Osteoblast (primary cell): ENCODE data around the gene PRRT1B. TPM values are rescaled to one million over a fixed set of nuclear protein-coding genes. Genes with fewer than 3 reads are reported as not detected.

Experiments
- DNase-seq: peaks from one replicate; pipeline ENCODE4 v3.0.0; 2011; ENCODE audit warnings: low spot score, mixed read lengths; ENCODE audit not compliant: insufficient read length; ENCODE audit errors: missing footprints
- H2AFZ ChIP-seq: 2 replicates; pipeline ENCODE4 v1.6.0; 2011; ENCODE audit warnings: mild to moderate bottlenecking, low read length
- H3K27ac ChIP-seq: 2 replicates; pipeline ENCODE4 v1.5.1; 2011; ENCODE audit warnings: mild to moderate bottlenecking, low read depth, low read length, moderate library complexity
- H3K27me3 ChIP-seq: 2 replicates; pipeline ENCODE4 v1.6.0; 2012; ENCODE audit warnings: mild to moderate bottlenecking, control low read depth, inconsistent platforms, low read length, moderate library complexity; ENCODE audit not compliant: insufficient read depth
- H3K36me3 ChIP-seq: 2 replicates; pipeline ENCODE4 v1.5.1; 2011; ENCODE audit warnings: mild to moderate bottlenecking, low read length, control low read depth, moderate library complexity; ENCODE audit not compliant: insufficient read depth
- H3K4me1 ChIP-seq: 2 replicates; pipeline ENCODE4 v1.5.1; 2011; ENCODE audit warnings: mild to moderate bottlenecking, low read length, control low read depth, moderate library complexity; ENCODE audit not compliant: insufficient read depth
- H3K4me2 ChIP-seq: 2 replicates; pipeline ENCODE4 v1.6.0; 2011; ENCODE audit warnings: mild to moderate bottlenecking, low read length; ENCODE audit not compliant: insufficient read depth
- H3K4me3 ChIP-seq: fragments of 200-600 bp; sonication (generic); 3 replicates; pipeline ENCODE4 v1.5.1; 2012; ENCODE audit warnings: mild to moderate bottlenecking, low read length, inconsistent platforms; ENCODE audit not compliant: insufficient read depth
- H3K79me2 ChIP-seq: 2 replicates; pipeline ENCODE4 v1.6.0; 2012; ENCODE audit warnings: mild to moderate bottlenecking, low read length, control low read depth, inconsistent platforms; ENCODE audit not compliant: insufficient read depth
- H3K9me3 ChIP-seq: 2 replicates; pipeline ENCODE4 v1.5.1; 2011; ENCODE audit warnings: low read depth, low read length, control low read depth
- H4K20me1 ChIP-seq: 2 replicates; pipeline ENCODE4 v1.6.0; 2012; ENCODE audit warnings: mild to moderate bottlenecking, low read length, control low read depth; ENCODE audit not compliant: insufficient read depth
- total RNA-seq: library from RNA; depleted of rRNA; stranded (reverse); fragments of >200 nt; gene quantifications from 2 replicates; pipeline ENCODE4 v1.2.3, GENCODE V29; 2012
- TF ChIP-seq, protein P1 (sequence below): IDR thresholded peaks from 2 replicates; pipeline ENCODE4 v1.5.1; 2011; ENCODE audit warnings: mild to moderate bottlenecking, low read depth, low read length, moderate library complexity; ENCODE audit errors: extremely low read depth

Gene PRRT1B
- total RNA-seq, 1 donor = not detected

DNA sequence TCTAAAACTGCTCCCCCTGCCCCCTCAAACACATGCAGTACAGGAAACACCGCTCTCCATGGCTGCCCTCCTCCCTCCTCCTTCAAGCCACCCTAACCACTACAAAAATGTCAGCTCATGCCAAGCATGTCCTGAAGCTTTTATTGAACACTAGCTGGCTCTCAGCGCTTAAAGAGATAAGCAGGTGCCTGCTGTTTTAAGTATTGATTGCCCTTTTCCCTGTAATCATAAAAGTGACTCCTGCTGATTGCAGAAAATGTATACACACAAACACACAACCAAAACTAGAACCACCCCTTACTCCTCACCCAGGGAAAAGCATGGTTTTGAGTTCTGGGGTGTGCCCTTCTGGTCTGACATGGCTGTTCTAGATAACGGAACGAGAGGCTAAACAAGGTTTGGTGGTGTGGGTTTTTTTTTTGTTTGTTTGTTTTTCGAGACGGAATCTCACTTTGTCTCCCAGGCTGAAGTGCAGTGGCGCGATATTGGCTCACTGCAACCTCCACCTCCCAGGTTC, 10.5 kb upstream of the PRRT1B start:
- H3K27me3 ChIP-seq = peaks cover 2% of the 10 kb centered on the region
- no peak for DNase-seq
- no peak overlapping the region for H3K4me3 ChIP-seq
- H3K79me2 ChIP-seq = peaks cover 13% of the 10 kb centered on the region
- H3K36me3 ChIP-seq = no peaks in the 10 kb centered on the region
- TF ChIP-seq, protein P1, sequence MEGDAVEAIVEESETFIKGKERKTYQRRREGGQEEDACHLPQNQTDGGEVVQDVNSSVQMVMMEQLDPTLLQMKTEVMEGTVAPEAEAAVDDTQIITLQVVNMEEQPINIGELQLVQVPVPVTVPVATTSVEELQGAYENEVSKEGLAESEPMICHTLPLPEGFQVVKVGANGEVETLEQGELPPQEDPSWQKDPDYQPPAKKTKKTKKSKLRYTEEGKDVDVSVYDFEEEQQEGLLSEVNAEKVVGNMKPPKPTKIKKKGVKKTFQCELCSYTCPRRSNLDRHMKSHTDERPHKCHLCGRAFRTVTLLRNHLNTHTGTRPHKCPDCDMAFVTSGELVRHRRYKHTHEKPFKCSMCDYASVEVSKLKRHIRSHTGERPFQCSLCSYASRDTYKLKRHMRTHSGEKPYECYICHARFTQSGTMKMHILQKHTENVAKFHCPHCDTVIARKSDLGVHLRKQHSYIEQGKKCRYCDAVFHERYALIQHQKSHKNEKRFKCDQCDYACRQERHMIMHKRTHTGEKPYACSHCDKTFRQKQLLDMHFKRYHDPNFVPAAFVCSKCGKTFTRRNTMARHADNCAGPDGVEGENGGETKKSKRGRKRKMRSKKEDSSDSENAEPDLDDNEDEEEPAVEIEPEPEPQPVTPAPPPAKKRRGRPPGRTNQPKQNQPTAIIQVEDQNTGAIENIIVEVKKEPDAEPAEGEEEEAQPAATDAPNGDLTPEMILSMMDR = no peak
- no peaks in the 10 kb centered on the region for H3K9me3 ChIP-seq
- H4K20me1 ChIP-seq = peaks cover 4% of the 10 kb centered on the region
- no peak overlapping the region for H2AFZ ChIP-seq
- no peak overlapping the region for H3K27ac ChIP-seq
- no peak overlapping the region for H3K4me2 ChIP-seq
- H3K4me1 ChIP-seq = peaks cover 6% of the 10 kb centered on the region

DNA sequence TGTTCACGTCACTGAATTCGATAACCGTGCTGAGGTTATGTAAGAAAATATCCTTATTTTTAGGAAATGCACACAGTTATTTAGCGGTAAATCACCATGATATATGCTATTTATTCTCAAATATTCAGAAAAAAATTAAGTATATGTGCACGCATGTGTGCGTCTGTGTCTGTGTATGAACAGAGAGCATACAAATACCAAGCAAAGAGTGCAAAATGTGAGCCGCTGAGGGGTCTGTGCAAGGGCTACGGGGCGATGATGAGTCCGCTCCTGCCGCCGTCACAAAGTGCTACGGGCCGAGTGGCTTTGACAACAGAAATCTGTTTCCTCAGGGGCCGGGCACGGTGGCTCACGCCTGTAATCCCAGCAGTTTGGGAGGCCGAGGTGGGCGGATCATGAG, 7.4 kb upstream of the PRRT1B start:
- Histone ChIP-seq H3K79me2 (no peaks in the 10 kb centered on the region), H3K4me1 (no peaks in the 10 kb centered on the region), H3K27me3 (peaks cover 7% of the 10 kb centered on the region), H4K20me1 (no peaks in the 10 kb centered on the region), H3K4me2 (no peak overlapping the region), H3K4me3 (no peak overlapping the region), H2AFZ (no peak overlapping the region), H3K36me3 (no peaks in the 10 kb centered on the region), H3K27ac (no peak overlapping the region), H3K9me3 (no peaks in the 10 kb centered on the region)
- peak; percentile 68 for DNase-seq
- TF ChIP-seq, protein P1 = no peak

DNA sequence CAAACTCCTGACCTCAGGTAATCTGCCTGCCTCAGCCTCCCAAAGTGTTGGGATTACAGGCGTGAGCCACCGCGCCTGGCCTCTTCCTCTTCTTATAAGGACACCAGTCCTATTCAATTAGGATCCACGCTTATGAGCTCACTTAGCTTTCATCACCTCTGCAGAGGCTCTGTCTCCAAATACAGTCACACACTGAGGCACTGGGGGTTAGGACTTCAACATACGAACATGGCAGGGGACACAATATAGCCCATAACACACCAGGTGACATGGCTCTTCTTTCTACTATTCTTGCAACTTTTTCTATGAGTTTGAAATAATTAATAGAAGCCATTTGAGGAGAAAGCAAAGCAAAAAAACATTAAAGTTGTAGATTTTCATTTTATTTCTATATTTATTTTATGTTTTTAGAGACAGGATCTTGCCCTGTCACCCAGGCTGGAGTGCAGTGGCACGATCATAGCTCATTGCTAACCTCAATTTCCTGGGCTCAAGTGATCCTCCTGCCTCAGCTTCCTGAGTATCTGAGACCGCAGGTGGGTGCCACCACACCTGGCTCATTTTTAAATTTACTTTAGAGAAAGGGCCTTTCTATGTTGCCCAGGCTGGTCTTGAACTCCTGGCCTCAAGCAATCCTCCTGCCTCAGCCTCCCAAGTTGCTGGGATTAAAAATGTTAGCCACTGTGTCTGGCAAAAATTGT, 6.0 kb upstream of the PRRT1B start:
- H3K79me2 ChIP-seq = no peaks in the 10 kb centered on the region
- H3K4me3 ChIP-seq = no peak overlapping the region
- no peak overlapping the region for H3K27ac ChIP-seq
- no peaks in the 10 kb centered on the region for H4K20me1 ChIP-seq
- no peak overlapping the region for H3K4me2 ChIP-seq
- H3K36me3 ChIP-seq = no peaks in the 10 kb centered on the region
- H3K4me1 ChIP-seq = no peaks in the 10 kb centered on the region
- no peak for DNase-seq
- peaks cover 8% of the 10 kb centered on the region for H3K9me3 ChIP-seq
- TF ChIP-seq, protein P1 = no peak
- peaks cover 15% of the 10 kb centered on the region for H3K27me3 ChIP-seq
- H2AFZ ChIP-seq = no peak overlapping the region

DNA sequence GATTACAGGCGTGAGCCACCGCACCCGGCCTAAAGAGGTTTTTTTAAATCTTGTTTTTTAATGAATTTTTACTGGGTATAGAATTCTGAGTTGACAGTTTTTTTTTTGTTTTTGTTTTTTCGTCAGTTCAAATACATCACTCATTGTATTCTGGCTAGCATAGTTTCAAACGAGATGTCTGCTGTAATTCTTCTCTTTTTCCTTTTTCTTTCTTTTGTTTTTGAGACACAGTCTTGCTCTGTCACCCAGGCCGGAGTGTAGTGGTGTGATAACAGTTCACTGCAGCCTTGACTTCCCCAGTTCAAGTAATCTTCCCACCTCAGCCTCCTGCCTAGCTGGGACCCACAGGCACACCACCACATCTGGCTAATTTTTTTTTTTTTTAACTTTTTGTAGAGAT, 2.2 kb upstream of the PRRT1B start:
- TF ChIP-seq, protein P1 = no peak
- H3K4me2 ChIP-seq = no peak overlapping the region
- peaks cover 9% of the 10 kb centered on the region for H3K9me3 ChIP-seq
- H4K20me1 ChIP-seq = no peaks in the 10 kb centered on the region
- H3K36me3 ChIP-seq = no peaks in the 10 kb centered on the region
- H3K79me2 ChIP-seq = no peaks in the 10 kb centered on the region
- peaks cover 47% of the 10 kb centered on the region for H3K27me3 ChIP-seq
- no peak overlapping the region for H3K4me3 ChIP-seq
- no peaks in the 10 kb centered on the region for H3K4me1 ChIP-seq
- no peak for DNase-seq
- no peak overlapping the region for H3K27ac ChIP-seq
- H2AFZ ChIP-seq = no peak overlapping the region
